HEK293T (cell line): Measurements from ENCODE around the gene EXPH5.

ENCODE experiments used
- ARNT ChIP-seq: fragments of 450-650 bp; IDR thresholded peaks from 2 replicates; pipeline ENCODE4 v1.6.1; 2017; ENCODE audit warnings: mild to moderate bottlenecking
- CTBP1 ChIP-seq: fragments of 450-650 bp; IDR thresholded peaks from 2 replicates; pipeline ENCODE4 v1.6.1; 2016; ENCODE audit warnings: borderline replicate concordance
- FOXA1 ChIP-seq: fragments of 450-650 bp; IDR thresholded peaks from 2 replicates; pipeline ENCODE4 v1.6.1; 2016; ENCODE audit warnings: mild to moderate bottlenecking
- FOXK2 ChIP-seq: fragments of 450-650 bp; IDR thresholded peaks from 2 replicates; pipeline ENCODE4 v1.6.1; 2016; ENCODE audit warnings: mild to moderate bottlenecking
- NFRKB ChIP-seq: fragments of 450-650 bp; IDR thresholded peaks from 2 replicates; pipeline ENCODE4 v1.6.1; 2016; ENCODE audit warnings: mild to moderate bottlenecking, moderate library complexity
- SP1 ChIP-seq: fragments of 450-650 bp; IDR thresholded peaks from 2 replicates; pipeline ENCODE4 v1.6.1; 2017
- SUZ12 ChIP-seq: fragments of 450-650 bp; IDR thresholded peaks from 2 replicates; pipeline ENCODE4 v1.6.1; 2016; ENCODE audit warnings: mild to moderate bottlenecking
- TARDBP ChIP-seq: fragments of 450-650 bp; IDR thresholded peaks from 2 replicates; pipeline ENCODE4 v1.6.1; 2016
- ZNF384 ChIP-seq: fragments of 450-650 bp; IDR thresholded peaks from 2 replicates; pipeline ENCODE4 v1.6.1; 2016

DNA sequence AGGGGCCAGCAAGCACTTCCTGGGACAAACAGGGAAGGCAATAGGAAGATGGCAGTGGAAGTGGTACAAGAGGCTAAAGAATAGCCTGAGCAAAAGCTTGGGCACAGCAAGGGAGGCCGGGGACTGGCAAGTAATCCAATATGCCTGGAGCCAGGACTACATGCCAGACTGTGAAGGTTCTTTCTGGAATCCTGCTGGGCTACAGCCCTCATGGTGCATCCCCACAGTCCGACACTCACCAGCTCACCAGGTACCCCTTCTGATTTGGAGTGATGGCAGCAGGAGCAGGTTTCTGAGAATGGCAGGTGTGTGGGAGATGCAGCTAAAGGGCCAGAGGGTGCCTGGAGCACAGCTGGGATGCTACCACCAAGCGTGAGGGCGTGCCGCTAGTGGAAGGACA lies 63.1 kb downstream of the EXPH5 start:
- TF ChIP-seq FOXA1 (no peak), TARDBP (no peak), NFRKB (no peak), FOXK2 (no peak), SUZ12 (no peak), SP1 (no peak), ARNT (no peak), ZNF384 (no peak), CTBP1 (no peak)
